Activated B cell treated with CpG ODN at 0.5 μM for 24 hours (primary cell): ENCODE measurements around the gene TNNI2. TPM values are rescaled to one million over a fixed set of nuclear protein-coding genes. Genes with fewer than 3 reads are reported as not detected.

Experiments used
- ATAC-seq: fragments of 200-7000 bp; cut with Tn5 transposase; one replicate; pipeline ENCODE4 v1.10.0; 2021; ENCODE audit warnings: low read depth, mild to moderate bottlenecking, moderate library complexity
- CTCF ChIA-PET: fragments of 350-600 bp; sonication (Branson Sonifier 250); formaldehyde crosslinking; loops from one replicate; lab custom pipeline; 2021; ENCODE audit warnings: antibody characterized with exemption; lab: Charles Lee
- POLR2A ChIA-PET: fragments of 350-600 bp; sonication (Branson Sonifier 250); formaldehyde crosslinking; loops from one replicate; lab custom pipeline; 2021; ENCODE audit warnings: antibody characterized with exemption; lab: Charles Lee
- DNase-seq: peaks from one replicate; pipeline ENCODE4 v3.0.0; 2022
- H3K27ac Mint-ChIP-seq: one replicate; pipeline ENCODE4 v1.8.0; 2020; ENCODE audit warnings: mixed read lengths
- H3K27me3 Mint-ChIP-seq: one replicate; pipeline ENCODE4 v1.8.0; 2021; ENCODE audit warnings: mixed read lengths
- H3K36me3 Mint-ChIP-seq: one replicate; pipeline ENCODE4 v1.8.0; 2021; ENCODE audit warnings: low read depth, mixed read lengths
- H3K4me1 Mint-ChIP-seq: one replicate; pipeline ENCODE4 v1.8.0; 2021; ENCODE audit warnings: mixed read lengths
- H3K4me3 Mint-ChIP-seq: one replicate; pipeline ENCODE4 v1.8.0; 2020; ENCODE audit warnings: mild to moderate bottlenecking, mixed read lengths
- H3K9me3 Mint-ChIP-seq: one replicate; pipeline ENCODE4 v1.8.0; 2020; ENCODE audit warnings: mixed read lengths
- intact Hi-C: fragments of 100-400 bp; cut with micrococcal nuclease; formaldehyde crosslinking; loops from one replicate; pipeline ENCODE4 v1.15.1; 2024
- total RNA-seq: library from RNA; stranded (reverse); gene quantifications from 2 replicates; pipeline ENCODE4 v1.2.3, GENCODE V29; 2022
- TF ChIP-seq, protein P1 (sequence below): fragments of 200-600 bp; IDR thresholded peaks from one replicate; pipeline ENCODE4 v1.8.0; 2022; ENCODE audit warnings: antibody characterized with exemption, mild to moderate bottlenecking

TNNI2 gene
- total RNA-seq, 1 donor from 2014 or later: 1.0 TPM

DNA sequence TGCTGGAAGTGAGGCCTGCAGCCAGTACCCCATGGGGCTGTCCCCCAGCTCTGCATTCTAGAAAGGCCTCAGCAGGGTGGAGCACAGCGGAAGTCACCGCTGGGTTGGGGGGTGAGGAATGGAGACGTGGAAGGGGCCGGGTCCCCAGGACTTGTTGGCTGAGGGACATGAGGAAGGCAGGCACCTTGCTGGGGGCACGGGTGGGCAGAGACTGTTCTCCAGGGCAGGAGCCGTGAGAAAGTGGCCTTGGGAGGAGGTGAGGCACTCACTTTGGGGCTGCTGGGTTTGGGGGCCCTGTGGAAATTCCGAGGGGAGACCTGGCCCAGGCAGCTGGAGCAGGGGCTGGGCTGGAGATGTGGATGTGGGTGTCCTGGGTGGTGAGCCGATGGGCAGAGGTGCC lies 5.0 kb downstream of the TNNI2 start:
- H3K4me1 Mint-ChIP-seq: peaks cover 78% of the 10 kb centered on the region
- H3K9me3 Mint-ChIP-seq: no peaks in the 10 kb centered on the region
- intact Hi-C loops: no loop called here
- no peaks in the 10 kb centered on the region for H3K27me3 Mint-ChIP-seq
- peak overlapping the region; percentile 72 for H3K4me3 Mint-ChIP-seq
- ATAC-seq (no peak), DNase-seq (no peak)
- no peak overlapping the region for H3K27ac Mint-ChIP-seq
- ChIA-PET CTCF (no interaction called here), POLR2A (no interaction called here)
- H3K36me3 Mint-ChIP-seq: no peaks in the 10 kb centered on the region
- TF ChIP-seq, protein P1, sequence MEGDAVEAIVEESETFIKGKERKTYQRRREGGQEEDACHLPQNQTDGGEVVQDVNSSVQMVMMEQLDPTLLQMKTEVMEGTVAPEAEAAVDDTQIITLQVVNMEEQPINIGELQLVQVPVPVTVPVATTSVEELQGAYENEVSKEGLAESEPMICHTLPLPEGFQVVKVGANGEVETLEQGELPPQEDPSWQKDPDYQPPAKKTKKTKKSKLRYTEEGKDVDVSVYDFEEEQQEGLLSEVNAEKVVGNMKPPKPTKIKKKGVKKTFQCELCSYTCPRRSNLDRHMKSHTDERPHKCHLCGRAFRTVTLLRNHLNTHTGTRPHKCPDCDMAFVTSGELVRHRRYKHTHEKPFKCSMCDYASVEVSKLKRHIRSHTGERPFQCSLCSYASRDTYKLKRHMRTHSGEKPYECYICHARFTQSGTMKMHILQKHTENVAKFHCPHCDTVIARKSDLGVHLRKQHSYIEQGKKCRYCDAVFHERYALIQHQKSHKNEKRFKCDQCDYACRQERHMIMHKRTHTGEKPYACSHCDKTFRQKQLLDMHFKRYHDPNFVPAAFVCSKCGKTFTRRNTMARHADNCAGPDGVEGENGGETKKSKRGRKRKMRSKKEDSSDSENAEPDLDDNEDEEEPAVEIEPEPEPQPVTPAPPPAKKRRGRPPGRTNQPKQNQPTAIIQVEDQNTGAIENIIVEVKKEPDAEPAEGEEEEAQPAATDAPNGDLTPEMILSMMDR: no peak

DNA sequence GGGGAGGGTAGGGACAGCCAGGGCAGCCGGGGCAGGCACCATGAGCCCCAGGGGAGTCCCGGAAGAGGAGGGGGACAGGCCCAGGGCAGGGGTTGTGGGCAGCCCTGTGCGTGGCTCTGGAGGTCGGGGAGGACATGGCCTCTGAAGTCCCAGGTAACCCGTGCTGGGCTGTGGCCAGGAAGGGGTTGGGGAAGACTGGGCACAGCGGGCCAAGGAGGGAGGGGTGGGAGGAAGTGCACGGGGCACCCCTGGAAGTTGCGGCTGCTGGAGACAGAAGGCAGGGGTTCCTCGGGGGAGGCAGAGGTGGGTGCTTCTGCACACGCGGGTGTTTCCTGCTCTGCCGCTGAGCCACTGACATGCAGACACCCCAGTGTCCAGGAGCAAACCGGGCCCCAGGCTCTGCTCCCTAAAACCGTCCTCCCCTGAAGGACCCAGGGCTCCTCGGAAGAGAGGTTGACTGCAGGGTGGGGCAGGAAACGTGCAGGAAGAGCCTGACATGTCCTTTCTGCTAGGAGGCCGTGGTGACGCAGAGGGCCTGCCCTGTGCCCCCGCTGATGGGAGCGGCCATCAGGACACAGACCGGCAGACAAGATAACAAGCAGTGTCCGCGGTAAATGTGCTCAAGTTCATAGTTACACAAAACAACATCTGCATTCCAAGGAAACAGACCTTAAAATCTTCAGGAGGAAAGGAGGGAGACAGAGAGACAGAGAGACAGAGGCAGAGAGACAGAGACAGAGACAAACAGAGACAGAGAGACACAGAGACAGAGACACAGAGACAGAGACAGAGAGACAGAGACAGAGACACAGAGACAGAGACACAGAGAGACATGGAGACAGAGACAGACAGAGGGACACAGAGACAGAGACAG lies 5.7 kb downstream of the TNNI2 start:
- TF ChIP-seq, protein P1: no peak
- POLR2A ChIA-PET: no interaction called here
- DNase-seq (no peak), ATAC-seq (peak; percentile 12)
- Mint-ChIP-seq H3K27me3 (no peaks in the 10 kb centered on the region), H3K27ac (peak overlapping the region; percentile 69), H3K9me3 (no peaks in the 10 kb centered on the region), H3K4me3 (peak overlapping the region; percentile 72), H3K4me1 (peaks cover 82% of the 10 kb centered on the region), H3K36me3 (no peaks in the 10 kb centered on the region)
- intact Hi-C loops: no loop called here
- CTCF ChIA-PET: no interaction called here

DNA sequence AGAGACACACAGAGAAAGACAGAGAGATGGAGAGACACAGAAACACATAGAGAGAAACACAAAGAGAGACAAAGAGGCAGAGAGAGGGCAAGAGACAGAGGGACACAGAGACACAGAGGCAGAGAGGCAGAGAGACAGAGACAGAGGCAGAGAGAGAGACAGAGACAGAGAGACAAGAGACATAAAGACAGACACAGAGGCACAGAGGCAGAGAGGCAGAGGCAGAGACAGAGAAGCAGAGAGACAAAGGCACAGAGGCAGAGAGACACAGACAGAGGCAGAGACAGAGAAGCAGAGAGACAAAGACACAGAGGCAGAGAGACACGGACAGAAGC lies 6.3 kb downstream of the TNNI2 start:
- ATAC-seq: no peak
- peak overlapping the region; percentile 69 for H3K27ac Mint-ChIP-seq
- H3K4me1 Mint-ChIP-seq: peaks cover 82% of the 10 kb centered on the region
- no peaks in the 10 kb centered on the region for H3K36me3 Mint-ChIP-seq
- TF ChIP-seq, protein P1: no peak
- H3K27me3 Mint-ChIP-seq: no peaks in the 10 kb centered on the region
- H3K9me3 Mint-ChIP-seq: no peaks in the 10 kb centered on the region
- no peak for DNase-seq
- ChIA-PET POLR2A (interaction anchor here (1.4 kb wide), 1 partner anchor 31 kb away, joined by 4 read pairs; no protein-coding TSS in a partner anchor), CTCF (interaction anchor here (1.3 kb wide), 1 partner anchor 156 kb away, joined by 3 read pairs; no protein-coding TSS in a partner anchor)
- H3K4me3 Mint-ChIP-seq: peak overlapping the region; percentile 72
- intact Hi-C loops: no loop called here

DNA sequence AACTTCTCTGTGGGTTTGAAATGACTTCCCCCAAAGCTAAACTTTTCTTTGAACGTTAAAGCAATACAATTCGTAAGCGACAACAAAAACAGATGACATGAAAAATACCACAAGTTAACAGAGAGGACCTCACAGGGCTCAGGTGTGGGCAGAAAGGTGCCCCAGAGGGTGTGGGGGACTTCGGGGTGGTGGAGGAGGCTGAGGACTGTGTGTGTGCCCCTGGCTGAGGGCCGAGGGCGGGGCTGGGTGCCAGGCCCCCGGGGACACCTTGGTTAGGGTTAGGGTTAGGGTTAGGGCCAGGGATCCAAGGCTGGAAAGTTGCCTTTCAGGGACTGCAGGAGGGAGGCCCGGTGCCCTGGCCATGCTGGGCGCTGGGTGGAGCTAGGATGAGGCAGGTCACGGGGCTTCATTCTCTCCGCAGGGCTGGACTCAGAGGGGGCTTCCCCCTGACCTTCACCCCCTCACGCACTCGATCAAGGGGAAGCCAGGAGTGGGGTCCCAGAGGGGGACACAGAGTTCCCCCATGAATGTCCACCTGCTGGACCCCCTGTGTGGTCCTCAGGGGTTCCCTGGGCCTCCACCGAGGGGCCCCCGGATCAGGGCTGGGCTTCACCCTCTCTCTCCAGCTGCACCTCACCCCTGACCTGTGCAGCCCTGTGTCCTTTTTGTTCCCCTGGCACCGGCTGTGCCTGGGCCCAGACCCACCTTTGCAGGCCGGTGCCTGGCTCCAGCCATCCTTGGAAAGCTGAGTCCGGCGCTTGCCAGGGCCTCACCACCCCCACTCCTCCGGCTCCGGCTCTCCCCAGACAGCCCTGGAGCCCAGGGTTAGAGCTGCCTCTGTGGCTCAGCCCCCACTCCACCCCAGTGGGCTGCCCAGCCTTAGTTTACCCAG lies 7.0 kb downstream of the TNNI2 start:
- H3K27ac Mint-ChIP-seq: peak overlapping the region; percentile 69
- CTCF ChIA-PET: interaction anchor here (0.7 to 1.5 kb wide), 3 partner anchors 13 to 155 kb away, joined by 3 to 4 read pairs (median 3); no protein-coding TSS in a partner anchor
- TF ChIP-seq, protein P1: no peak
- POLR2A ChIA-PET: interaction anchor here (0.6 to 1.4 kb wide), 4 partner anchors 31 to 296 kb away, joined by 4 to 5 read pairs (median 4); no protein-coding TSS in a partner anchor
- no peaks in the 10 kb centered on the region for H3K27me3 Mint-ChIP-seq
- H3K4me3 Mint-ChIP-seq: peak overlapping the region; percentile 72
- H3K36me3 Mint-ChIP-seq: no peaks in the 10 kb centered on the region
- DNase-seq (no peak), ATAC-seq (no peak)
- H3K9me3 Mint-ChIP-seq: no peaks in the 10 kb centered on the region
- intact Hi-C loops: no loop called here
- peaks cover 85% of the 10 kb centered on the region for H3K4me1 Mint-ChIP-seq
